IPS-11a (cell line): ENCODE data around the gene LAMB4.

ENCODE experiments used
- H3K4me3 ChIP-seq: one replicate; pipeline ENCODE4 v1.5.1; 2013; ENCODE audit warnings: low read depth, low read length, control low read depth

The LAMB4 gene

DNA sequence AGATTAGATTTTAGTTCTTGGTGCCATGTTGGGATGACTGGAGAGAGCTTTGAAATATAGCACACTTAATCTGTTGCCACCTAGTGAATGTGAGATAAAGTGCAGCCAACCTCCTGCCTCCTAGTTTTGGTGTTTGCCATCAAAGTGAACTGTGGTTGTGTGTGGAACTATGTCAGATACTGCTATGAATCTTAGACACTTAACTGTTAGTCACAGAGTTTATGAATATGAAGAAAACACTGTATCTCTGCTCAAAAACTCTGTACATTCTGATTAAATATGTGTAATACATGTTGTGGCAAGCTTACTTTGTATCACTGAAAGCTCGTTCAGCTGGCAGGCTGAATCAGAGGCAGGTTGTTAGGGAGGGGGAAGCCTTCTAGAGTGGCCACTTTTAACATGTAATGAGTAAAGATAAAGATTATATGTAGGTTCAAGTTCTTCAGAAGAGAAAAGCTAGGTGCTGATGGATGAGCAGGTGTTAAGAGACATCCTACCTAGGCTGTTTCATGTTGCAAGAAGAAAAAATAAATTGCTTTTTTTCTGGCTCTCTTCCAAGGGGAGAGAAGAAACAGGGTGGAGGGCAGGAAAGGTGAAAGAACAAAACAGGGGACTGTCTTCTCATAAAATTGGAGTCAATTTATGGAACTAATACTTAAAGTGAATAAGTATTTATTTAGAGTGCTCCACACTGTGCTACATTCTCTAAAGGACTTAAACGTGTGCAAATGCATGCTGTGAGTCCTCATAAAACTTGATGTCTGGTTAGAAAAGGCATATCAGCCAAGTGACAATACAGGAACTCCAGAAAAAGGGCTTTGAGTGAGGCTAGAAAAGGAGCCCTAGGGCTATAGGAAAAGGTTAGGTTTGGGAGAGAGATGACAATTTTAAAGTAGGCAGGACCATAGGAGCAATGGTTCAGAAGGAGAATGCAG lies 113.1 kb downstream of the LAMB4 start:
- H3K4me3 ChIP-seq, result no peak overlapping the region

DNA sequence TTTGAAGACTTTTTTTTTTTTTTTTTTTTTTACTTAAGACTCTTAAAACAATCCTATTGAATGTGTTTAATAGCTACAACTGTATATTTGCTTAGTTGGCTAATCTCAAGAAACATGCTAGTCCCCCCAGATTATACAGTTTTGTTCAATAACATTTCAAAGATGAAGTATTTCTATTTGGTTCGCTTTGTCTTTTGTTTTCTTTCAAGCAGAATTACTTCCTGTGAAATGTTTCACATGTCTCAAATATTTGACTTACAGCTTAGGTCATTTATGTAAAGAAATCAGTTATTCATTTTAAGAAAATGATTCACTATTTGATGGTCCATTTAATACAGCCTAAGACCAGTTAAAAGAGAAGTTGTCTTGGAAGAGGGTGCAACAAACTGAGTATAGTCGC lies 114.4 kb downstream of the LAMB4 start:
- H3K4me3 ChIP-seq, result no peak overlapping the region

DNA sequence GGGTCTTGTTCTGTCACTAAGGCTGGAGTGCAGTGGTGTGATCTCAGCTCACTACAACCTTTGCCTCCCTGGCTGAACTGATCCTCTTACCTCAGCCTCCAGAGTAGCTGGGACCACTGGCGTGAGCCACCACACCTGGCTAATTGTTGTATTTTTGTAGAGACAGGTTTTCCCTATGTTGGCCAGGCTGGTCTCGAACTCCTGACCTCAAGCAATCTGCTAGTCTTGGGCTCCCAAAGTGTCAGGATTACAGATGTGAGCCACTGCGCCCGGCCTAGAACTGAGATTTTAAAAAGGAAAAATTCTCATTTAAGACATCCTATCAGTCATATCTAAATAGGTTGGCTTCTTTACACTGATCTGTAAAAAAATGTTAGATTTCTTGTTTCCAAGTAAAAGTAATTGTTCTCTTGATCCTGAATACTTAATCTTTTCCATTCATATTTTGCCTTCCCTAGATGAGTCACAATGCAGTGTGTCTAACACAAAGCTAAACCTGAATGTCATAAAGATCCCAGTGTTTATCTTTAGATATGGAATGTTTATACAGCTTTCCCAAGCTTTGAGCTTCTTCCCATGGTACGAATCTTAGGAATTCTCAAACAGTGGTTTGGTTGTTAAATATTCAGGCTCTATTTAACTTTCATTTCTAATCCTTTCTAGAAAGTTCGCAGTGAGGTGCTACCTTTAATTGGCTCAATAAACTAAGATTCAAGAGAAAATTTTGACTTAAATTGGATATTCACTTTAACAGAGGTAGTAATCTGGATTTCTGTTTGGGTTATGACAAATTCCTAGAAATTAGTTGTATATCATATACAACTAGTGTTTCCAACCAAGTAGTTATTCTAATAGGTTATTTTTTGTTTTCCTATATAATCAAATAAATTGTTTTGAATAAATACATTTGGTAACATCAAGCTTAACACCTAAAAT lies 115.1 kb downstream of the LAMB4 start:
- H3K4me3 ChIP-seq, result no peak overlapping the region

DNA sequence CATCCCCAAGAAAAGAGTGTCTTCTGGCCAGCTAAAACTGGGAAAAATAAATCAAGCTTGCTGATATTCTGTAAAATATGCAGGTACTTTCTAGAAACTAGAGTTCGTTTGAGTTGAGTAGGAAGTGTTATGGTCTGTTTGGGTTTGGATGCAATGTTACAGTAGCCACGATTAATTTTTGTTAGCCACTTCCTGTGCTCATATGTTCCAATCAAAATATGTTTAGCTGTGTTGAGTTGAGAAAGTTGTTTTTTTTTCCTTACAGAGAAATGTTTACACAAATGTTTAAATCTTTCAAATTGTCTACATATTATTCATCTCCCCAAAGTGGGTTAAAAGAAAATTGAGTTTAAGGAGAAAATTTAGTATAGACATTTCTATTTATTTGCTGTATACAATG lies 115.9 kb downstream of the LAMB4 start:
- no peak overlapping the region for H3K4me3 ChIP-seq

DNA sequence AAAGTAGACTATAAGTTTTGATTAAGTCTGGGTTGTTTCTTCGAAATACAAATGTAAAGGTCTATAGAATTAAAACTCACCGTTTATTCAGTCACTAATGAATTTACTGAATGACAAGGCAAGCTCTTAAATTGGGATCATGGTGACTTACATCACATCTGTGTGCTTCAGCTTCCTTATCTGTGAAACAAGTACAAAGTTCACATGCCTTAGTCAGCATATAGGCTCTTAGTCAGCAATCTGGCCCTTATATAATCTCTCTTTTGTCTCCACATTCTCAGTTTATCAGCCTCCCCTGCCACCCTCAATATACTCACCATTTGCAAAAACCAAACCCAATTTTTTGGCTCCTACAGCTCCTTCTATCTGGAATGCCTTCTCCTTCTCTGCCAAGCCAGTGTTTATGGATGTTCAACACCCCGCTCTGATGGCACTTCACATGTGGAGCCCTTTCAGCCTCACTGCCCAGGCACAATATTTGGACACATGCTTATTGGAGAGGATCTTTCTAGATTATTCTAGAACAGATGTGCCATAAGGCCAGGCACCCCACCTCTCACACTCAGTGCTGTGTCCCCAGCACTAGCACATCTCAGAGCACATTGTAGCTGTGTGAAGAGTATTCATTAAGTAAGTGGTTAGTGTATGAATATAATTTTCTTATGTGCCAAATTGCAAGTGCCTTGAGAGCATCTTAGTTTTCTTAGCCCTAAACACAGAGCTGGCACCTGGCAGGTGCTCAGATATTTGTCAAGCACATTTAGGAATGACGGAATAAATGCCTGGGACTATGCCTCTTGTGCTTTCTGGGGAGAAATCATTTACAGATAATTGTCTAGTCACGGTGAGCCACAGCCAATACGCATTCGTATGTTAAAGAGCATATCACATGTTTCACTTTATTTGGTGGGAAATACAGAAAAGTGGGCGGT lies 117.4 kb downstream of the LAMB4 start:
- no peak overlapping the region for H3K4me3 ChIP-seq

DNA sequence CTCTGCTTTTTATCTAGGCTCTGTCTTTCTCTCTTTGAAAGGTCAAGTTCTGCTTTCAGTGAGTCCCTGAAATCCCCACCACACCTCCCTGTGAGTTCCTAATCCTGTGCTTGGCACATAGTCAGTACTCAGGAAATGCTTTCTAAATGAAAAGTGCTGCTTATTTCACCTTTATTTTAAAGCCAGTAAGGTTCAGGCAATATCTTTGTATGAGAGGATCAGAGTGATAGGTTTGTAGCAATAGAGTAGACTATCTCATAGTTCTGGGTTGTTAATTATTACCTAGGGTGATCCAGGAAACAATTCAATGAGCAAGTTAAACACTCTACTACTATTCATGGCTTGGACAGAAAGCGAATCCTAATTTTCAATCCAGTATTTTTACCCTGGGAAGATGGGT lies 119.8 kb downstream of the LAMB4 start:
- H3K4me3 ChIP-seq, result no peak overlapping the region

DNA sequence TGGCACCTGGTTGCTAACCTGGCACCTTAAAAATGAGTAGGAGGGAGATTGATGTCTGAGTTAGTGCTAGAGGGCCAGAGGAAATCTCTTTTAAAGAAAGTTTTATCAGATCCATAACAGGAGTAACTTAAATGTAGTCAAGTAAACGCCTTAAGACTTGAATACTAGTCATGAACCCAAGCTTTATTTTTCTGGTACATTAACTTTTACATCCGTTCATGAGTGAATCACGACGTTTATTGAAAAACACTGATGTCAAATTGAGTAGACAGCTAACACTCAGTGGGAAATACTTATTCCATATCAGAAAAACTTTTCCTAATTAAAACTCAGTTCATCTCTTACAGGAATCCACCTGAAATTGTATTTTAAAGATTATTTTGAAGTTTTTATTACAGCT lies 120.3 kb downstream of the LAMB4 start:
- no peak overlapping the region for H3K4me3 ChIP-seq

DNA sequence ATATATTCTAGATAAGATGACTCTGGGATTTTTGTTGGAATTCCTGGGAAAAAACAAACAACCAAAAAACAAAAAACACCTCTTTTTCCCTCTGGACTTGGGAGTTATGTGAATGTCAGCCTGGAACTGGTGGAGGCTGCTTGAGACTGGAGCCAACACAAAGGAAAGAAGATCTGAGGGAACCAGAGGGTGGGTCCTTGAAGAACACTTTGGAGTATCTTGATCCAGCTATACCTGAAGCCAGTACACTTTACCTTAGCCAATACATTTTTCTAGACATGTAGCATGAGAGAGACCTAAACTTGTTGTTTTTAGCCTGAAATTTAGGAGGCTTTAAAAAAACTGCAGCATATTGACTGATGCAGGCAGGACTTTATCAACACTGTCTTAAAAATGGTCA lies 121.3 kb downstream of the LAMB4 start:
- H3K4me3 ChIP-seq, result no peak overlapping the region

DNA sequence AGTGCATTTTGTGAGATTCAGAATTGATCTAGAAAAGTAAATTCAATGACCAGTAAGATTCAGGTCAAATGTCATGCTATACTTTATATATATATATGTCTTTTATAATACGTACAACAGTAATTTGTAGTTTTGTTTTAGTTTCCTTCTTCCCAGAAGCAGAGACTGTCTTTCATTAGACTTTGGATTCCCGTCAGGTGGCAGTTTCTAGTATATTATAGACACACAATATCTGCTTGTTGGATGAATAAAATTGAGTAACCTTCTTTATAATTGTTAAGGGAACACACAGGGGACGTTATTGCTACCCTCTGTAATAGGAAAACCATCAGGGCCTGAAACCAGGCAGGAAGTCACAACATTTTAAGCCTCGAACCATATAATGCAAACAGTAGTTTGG lies 121.9 kb downstream of the LAMB4 start:
- H3K4me3 ChIP-seq, result no peak overlapping the region

DNA sequence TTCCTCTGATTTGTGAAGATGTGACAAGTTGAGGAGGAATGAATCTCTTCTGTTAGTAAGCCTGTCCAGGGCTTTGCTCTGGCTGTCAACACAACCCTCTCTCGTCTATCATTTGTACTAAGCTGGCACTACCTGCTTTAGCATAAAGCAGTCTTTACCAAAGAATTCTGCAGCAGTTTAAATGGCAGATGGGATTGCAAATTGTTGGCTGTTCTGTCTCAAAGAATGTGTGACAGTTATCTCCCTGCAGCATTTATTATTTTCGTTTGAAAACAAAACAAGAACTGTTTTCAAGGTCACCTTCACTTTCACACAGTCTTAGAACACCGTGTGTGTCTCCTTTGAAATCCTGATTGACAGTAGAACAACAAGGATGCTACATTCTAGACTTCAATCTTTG lies 122.4 kb downstream of the LAMB4 start:
- no peak overlapping the region for H3K4me3 ChIP-seq

DNA sequence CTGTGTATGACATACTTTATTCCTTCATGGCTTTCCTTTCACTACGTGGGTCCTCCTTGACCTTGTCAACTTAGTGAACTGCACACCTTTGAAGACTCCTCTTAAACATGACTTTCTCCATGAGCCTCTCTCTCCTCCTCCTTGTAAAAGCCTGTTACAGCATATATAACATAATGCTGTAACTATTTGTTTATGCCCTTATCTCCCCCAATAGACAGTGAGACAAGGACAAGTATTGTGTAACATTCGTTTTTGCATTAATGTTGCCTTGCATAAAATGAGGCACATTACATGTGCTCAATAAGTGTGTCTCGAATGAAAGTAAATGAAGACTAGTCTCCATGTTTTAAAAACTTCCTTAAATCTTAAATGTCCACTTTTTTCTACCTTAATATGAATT lies 122.9 kb downstream of the LAMB4 start:
- no peak overlapping the region for H3K4me3 ChIP-seq

DNA sequence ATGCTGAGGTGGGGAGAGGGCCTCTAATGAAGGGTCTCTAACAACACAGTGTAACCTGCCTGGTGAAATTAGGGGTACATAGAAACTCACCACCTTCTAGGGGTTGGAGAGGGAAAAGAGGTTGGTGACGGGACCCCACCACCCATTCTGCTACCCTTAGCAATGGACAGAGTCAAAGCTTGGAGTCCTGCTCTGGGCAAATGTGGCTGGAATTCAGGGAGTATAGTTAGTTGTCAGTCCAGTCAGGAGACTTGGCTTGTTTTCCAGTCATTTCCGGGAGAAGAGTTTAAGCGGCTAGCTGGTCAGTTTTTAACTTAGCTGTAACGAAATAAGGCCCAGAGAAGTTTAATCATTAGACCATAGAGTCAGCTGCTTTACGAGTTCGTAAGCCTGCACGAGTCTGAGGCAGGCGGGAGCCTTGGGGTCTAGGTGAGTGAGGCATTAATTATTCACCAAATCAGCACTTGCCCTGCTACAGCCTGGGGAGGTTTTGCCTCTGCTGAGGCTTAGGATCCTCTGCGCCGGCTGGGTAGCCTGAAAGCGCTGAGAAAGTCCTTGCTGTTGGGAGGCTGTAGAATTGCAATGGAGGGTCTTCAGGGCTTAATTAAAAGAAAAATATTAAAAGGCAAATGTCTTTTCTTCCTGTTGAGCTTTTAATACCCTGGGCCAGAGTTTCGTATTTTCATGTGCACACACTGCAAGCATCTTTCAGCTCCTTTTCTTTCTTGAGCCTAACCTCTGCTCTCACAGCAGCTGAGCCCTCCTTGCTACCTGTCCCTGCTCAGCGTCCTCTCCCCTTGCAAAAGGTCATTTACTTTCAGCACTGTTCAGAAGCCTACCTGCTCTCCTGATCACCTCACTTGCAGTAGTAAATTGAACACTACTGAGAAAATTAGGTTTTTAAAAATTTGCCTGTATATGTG lies 125.7 kb downstream of the LAMB4 start:
- H3K4me3 ChIP-seq, result no peak overlapping the region

DNA sequence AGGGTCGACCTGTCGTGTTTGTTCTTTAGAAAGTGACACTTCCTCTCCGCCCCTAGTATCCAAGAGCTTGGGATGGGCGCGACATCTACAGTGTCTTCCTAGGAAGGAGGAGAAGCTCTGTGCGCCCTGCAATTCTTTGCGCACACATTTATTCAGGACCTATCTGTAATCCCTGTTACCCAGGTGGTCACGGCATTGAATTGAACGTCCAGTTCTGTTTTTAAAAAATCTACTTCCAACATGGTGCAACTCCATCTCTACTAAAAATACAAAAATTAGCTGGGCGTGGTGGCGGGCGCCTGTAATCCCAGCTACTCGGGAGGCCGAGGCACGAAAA lies 126.6 kb downstream of the LAMB4 start:
- peak overlapping the region; percentile 65 for H3K4me3 ChIP-seq

DNA sequence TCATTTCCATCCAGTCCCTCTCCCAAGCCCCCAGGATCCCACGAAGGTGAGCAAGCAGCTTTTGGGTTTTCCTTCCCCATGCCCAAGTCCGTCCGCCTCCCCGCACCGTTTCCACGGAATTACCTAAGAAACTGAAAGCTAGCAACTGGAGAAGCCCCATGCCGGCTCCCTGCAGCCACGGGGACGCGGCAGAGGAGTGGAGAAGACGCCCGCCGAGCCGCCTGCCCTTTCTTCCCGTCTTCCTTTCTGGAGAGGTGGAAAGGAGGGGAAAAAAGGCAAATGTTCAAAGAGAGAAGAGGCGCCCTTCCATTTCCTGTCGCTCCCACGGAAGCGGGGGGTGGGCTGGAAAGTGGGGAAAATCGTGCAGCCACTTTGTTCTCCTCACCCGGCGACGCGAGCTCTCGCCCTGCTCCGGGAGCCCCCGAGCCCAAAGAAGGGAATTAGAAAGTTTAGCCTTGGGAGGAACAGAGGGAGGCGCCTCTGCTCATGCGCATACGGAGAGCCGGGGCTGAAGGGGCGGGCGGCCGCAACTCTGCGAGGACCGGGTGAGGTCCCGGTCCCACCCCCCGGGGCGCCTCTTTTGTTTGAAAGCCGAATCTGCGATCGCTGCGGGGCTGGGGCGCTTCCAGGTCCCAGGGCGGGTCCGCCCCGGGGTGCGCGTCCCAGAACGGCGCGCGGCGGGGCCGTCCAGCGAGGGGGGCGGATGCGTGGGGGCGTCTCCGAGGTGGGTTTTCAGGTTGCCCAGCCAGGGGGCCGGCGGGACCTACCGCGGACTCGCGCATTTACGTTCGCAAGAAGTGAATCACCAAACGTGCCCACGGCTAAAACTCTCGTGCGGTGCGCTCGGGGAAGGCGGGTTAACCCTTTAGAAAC lies 127.2 kb downstream of the LAMB4 start, which contains the start of gene LAMB1:
LAMB1 (minus strand) TSS at position 436 of the 873 bp plus-strand sequence; CDS start at position 160, 276 bp downstream.
- peak within 1 kb of the TSS; percentile 65 for H3K4me3 ChIP-seq

DNA sequence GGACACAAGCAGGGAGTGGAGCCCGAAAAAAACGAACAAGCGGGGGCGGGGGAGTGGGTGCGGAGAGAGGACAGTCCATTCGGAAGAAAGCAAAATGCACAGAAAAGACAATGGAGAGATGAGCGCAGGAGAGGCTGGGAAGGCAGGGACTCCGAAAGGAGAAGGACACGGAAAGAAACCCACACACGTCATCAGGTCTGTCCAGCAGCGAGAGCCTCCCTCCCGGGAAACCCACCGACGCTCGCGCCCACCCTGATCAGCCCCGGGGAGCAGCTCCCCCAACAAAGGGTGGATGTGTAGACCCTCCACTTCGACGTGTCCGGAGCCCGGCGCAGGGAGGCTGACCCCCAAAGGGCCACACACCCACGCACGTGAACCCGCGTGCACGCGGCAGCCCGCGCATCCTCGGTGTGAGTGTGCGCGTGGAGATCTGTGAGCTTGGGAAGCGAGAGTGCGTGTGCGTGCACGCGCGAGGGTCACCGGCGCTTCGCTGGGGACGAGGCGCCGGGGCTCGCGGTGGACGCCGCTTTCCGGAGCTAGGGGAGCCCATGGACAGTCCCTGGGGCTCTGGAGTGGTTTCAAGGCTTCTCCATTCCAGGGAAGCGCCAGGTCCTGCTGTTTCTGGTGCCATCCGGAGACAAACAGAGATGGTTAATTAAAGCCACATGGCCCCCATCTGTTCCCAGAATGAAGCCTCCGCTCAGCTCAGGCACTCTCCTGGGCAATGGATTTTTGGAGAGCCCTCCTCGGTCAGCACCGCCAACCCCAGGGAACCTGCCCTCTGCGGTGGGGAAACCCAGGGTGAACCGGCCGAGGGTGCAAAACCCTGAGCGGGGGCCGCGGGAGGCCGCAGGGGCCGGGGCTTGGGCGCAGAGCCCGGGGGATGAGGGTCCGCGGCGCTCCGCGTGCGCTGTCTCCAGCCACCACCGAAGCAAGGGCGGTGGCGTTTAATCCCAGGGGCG lies 128.1 kb downstream of the LAMB4 start:
- H3K4me3 ChIP-seq, result peak overlapping the region; percentile 65

DNA sequence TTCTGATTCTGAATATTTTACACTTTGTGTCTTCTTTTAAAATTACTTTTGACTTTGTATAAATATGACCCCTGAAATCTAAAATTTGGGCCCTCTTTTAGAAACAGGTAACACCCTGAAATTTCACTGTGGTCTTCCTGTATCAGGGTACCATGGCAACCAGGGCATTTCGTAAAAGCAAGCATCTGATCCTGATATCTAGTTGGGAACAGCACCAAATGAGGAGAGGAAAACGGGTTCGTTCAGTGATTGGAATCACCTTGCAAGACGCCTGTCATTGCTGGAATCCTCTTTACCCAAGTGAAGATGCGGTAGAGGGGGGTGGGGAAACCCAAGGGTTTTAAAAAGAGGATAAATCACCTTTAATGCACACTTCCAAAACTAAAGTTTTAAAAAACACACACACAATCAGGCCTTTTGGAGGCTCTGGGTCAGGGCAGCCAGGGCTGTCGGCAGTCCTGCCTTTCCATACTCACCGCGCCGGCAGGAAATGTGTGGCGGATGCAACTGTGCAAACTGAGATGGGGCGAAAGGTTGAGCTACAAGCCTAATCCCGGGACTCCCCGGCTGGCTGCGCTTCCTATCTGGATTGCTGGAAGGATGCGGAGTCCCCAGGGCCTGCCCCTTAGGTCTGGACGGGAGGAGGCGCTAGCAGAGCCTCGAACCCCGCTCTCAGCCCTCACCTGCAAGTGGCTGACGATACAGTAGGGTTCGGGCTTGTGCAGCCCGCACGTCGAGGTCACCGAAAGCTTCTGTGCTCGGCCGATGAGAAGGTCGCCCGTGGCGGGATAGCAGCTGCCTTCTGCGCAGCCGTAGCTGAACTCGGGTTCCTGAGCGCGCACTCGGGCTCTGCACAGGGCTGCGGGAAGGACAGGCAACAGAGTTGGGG lies 129.0 kb downstream of the LAMB4 start:
- peak overlapping the region; percentile 65 for H3K4me3 ChIP-seq
